Ishikawa (cell line): ENCODE data around the gene OR2V2.

Experiments used
- CEBPB ChIP-seq: IDR thresholded peaks from 2 replicates; pipeline ENCODE4 v1.6.1; 2012
- CREB1 ChIP-seq: IDR thresholded peaks from 2 replicates; pipeline ENCODE4 v1.6.1; 2012; ENCODE audit warnings: low read depth
- EGR1 ChIP-seq: IDR thresholded peaks from 2 replicates; pipeline ENCODE4 v1.6.1; 2012
- FOXM1 ChIP-seq: IDR thresholded peaks from 2 replicates; pipeline ENCODE4 v1.6.1; 2012; ENCODE audit warnings: low read depth, borderline replicate concordance
- MAX ChIP-seq: IDR thresholded peaks from 2 replicates; pipeline ENCODE4 v1.6.1; 2012
- NFIC ChIP-seq: IDR thresholded peaks from 2 replicates; pipeline ENCODE4 v1.6.1; 2012
- RAD21 ChIP-seq: IDR thresholded peaks from 2 replicates; pipeline ENCODE4 v1.6.1; 2012; ENCODE audit warnings: low read depth
- TCF12 ChIP-seq: IDR thresholded peaks from 2 replicates; pipeline ENCODE4 v1.6.1; 2012; ENCODE audit warnings: low read depth
- TEAD4 ChIP-seq: IDR thresholded peaks from 2 replicates; pipeline ENCODE4 v1.6.1; 2012
- ZBTB7A ChIP-seq: IDR thresholded peaks from 2 replicates; pipeline ENCODE4 v1.6.1; 2012; ENCODE audit warnings: low read depth
- TF ChIP-seq, protein P1 (sequence below): IDR thresholded peaks from 2 replicates; pipeline ENCODE4 v1.6.1; 2012; ENCODE audit warnings: low read depth, mild to moderate bottlenecking
- TF ChIP-seq, protein P2 (sequence below): IDR thresholded peaks from 2 replicates; pipeline ENCODE4 v1.6.1; 2012

GRCh38 chr5:181163487-181164075 lies 16.2 kb downstream of the OR2V2 start:
- TF ChIP-seq NFIC: no peak
- no peak for TF ChIP-seq CEBPB
- TF ChIP-seq TEAD4: no peak
- no peak for TF ChIP-seq ZBTB7A
- TF ChIP-seq TCF12: no peak
- TF ChIP-seq RAD21: no peak
- TF ChIP-seq, protein P1, sequence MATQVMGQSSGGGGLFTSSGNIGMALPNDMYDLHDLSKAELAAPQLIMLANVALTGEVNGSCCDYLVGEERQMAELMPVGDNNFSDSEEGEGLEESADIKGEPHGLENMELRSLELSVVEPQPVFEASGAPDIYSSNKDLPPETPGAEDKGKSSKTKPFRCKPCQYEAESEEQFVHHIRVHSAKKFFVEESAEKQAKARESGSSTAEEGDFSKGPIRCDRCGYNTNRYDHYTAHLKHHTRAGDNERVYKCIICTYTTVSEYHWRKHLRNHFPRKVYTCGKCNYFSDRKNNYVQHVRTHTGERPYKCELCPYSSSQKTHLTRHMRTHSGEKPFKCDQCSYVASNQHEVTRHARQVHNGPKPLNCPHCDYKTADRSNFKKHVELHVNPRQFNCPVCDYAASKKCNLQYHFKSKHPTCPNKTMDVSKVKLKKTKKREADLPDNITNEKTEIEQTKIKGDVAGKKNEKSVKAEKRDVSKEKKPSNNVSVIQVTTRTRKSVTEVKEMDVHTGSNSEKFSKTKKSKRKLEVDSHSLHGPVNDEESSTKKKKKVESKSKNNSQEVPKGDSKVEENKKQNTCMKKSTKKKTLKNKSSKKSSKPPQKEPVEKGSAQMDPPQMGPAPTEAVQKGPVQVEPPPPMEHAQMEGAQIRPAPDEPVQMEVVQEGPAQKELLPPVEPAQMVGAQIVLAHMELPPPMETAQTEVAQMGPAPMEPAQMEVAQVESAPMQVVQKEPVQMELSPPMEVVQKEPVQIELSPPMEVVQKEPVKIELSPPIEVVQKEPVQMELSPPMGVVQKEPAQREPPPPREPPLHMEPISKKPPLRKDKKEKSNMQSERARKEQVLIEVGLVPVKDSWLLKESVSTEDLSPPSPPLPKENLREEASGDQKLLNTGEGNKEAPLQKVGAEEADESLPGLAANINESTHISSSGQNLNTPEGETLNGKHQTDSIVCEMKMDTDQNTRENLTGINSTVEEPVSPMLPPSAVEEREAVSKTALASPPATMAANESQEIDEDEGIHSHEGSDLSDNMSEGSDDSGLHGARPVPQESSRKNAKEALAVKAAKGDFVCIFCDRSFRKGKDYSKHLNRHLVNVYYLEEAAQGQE: no peak
- TF ChIP-seq FOXM1: no peak
- TF ChIP-seq, protein P2, sequence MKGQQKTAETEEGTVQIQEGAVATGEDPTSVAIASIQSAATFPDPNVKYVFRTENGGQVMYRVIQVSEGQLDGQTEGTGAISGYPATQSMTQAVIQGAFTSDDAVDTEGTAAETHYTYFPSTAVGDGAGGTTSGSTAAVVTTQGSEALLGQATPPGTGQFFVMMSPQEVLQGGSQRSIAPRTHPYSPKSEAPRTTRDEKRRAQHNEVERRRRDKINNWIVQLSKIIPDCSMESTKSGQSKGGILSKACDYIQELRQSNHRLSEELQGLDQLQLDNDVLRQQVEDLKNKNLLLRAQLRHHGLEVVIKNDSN: no peak
- TF ChIP-seq MAX: no peak
- TF ChIP-seq EGR1: no peak
- TF ChIP-seq CREB1: no peak
